WTC11 (cell line): ENCODE data around the gene RAD50. TPM values are rescaled to one million over a fixed set of nuclear protein-coding genes. Genes with fewer than 3 reads are reported as not detected.

Source experiments
- ATAC-seq: fragments of 200-7000 bp; cut with Tn5 transposase; 2 replicates; pipeline ENCODE4 v1.10.0; 2021; ENCODE audit warnings: mild to moderate bottlenecking, moderate library complexity
- CTCF ChIA-PET: fragments of 300-600 bp; sonication (Branson Sonifier 250); formaldehyde crosslinking; loops from one replicate; lab custom pipeline; 2021; ENCODE audit warnings: antibody characterized with exemption; lab: Charles Lee
- POLR2A ChIA-PET: fragments of 350-600 bp; sonication (Branson Sonifier 250); formaldehyde crosslinking; loops from one replicate; lab custom pipeline; 2021; ENCODE audit warnings: antibody characterized with exemption; lab: Charles Lee
- DNase-seq: peaks from one replicate; pipeline ENCODE4 v3.0.0; 2021; ENCODE audit warnings: low spot score
- H3K27ac Mint-ChIP-seq: 2 replicates; pipeline ENCODE4 v1.8.0; 2021; ENCODE audit warnings: mixed read lengths
- H3K27me3 Mint-ChIP-seq: 2 replicates; pipeline ENCODE4 v1.8.0; 2021; ENCODE audit warnings: low read depth, mild to moderate bottlenecking, moderate library complexity, mixed read lengths
- H3K36me3 Mint-ChIP-seq: 2 replicates; pipeline ENCODE4 v1.8.0; 2021; ENCODE audit warnings: mixed read lengths
- H3K4me1 Mint-ChIP-seq: 2 replicates; pipeline ENCODE4 v1.8.0; 2022; ENCODE audit warnings: mixed read lengths
- H3K4me3 Mint-ChIP-seq: 2 replicates; pipeline ENCODE4 v1.8.0; 2021; ENCODE audit warnings: mild to moderate bottlenecking, moderate library complexity, mixed read lengths
- H3K9me3 Mint-ChIP-seq: 2 replicates; pipeline ENCODE4 v1.8.0; 2021; ENCODE audit warnings: mixed read lengths
- CREM ChIP-seq: sonication (generic); formaldehyde crosslinking; IDR thresholded peaks from 2 replicates; pipeline ENCODE4 v1.8.1; 2022; ENCODE audit warnings: mild to moderate bottlenecking, missing genetic modification reagents, moderate library complexity
- FOXJ3 ChIP-seq: sonication (generic); formaldehyde crosslinking; IDR thresholded peaks from 2 replicates; pipeline ENCODE4 v1.9.0; 2021; ENCODE audit warnings: missing genetic modification reagents, mild to moderate bottlenecking, borderline replicate concordance
- KAT7 ChIP-seq: sonication (generic); formaldehyde crosslinking; IDR thresholded peaks from 2 replicates; pipeline ENCODE4 v1.8.1; 2023; ENCODE audit warnings: missing genetic modification reagents, mild to moderate bottlenecking, borderline replicate concordance
- NFE2L1 ChIP-seq: sonication (generic); formaldehyde crosslinking; IDR thresholded peaks from 2 replicates; pipeline ENCODE4 v1.8.1; 2023; ENCODE audit warnings: missing genetic modification reagents
- NR1H2 ChIP-seq: sonication (generic); formaldehyde crosslinking; IDR thresholded peaks from 2 replicates; pipeline ENCODE4 v1.9.0; 2021; ENCODE audit warnings: mild to moderate bottlenecking, moderate library complexity, missing genetic modification reagents
- RELA ChIP-seq: sonication (generic); formaldehyde crosslinking; IDR thresholded peaks from 2 replicates; pipeline ENCODE4 v1.8.1; 2022; ENCODE audit warnings: missing genetic modification reagents, mild to moderate bottlenecking, borderline replicate concordance
- TEAD1 ChIP-seq: sonication (generic); formaldehyde crosslinking; IDR thresholded peaks from 2 replicates; pipeline ENCODE4 v1.8.0; 2022; ENCODE audit warnings: mild to moderate bottlenecking, missing genetic modification reagents
- TEAD4 ChIP-seq: sonication (generic); formaldehyde crosslinking; IDR thresholded peaks from 2 replicates; pipeline ENCODE4 v1.8.0; 2022; ENCODE audit warnings: mild to moderate bottlenecking, missing genetic modification reagents
- ZNF263 ChIP-seq: sonication (generic); formaldehyde crosslinking; IDR thresholded peaks from 2 replicates; pipeline ENCODE4 v1.8.1; 2022; ENCODE audit warnings: low read depth, mild to moderate bottlenecking, moderate library complexity, missing genetic modification reagents
- total RNA-seq: library from RNA; stranded (reverse); gene quantifications from 3 replicates; pipeline ENCODE4 v1.2.3, GENCODE V29; 2021
- TF ChIP-seq, protein P1 (sequence below): sonication (generic); formaldehyde crosslinking; IDR thresholded peaks from 2 replicates; pipeline ENCODE4 v1.8.0; 2022; ENCODE audit warnings: mild to moderate bottlenecking, missing genetic modification reagents
- TF ChIP-seq, protein P2 (sequence below): sonication (generic); formaldehyde crosslinking; IDR thresholded peaks from 2 replicates; pipeline ENCODE4 v1.8.1; 2023; ENCODE audit warnings: mild to moderate bottlenecking, missing genetic modification reagents
- TF ChIP-seq, protein P3 (sequence below): fragments of 250-450 bp; sonication (Bioruptor Pico); IDR thresholded peaks from 2 replicates; pipeline ENCODE4 v1.9.0; 2021; ENCODE audit warnings: mild to moderate bottlenecking
- TF ChIP-seq, protein P4 (sequence below): sonication (generic); formaldehyde crosslinking; conservative IDR thresholded peaks from 2 replicates; pipeline ENCODE4 v1.8.1; 2023; ENCODE audit warnings: mild to moderate bottlenecking, low read depth, missing genetic modification reagents, moderate library complexity
- TF ChIP-seq, protein P5 (sequence below): sonication (generic); formaldehyde crosslinking; IDR thresholded peaks from 2 replicates; pipeline ENCODE4 v1.8.0; 2023; ENCODE audit warnings: missing genetic modification reagents, mild to moderate bottlenecking, borderline replicate concordance
- TF ChIP-seq, protein P6 (sequence below): fragments of 250-450 bp; sonication (Bioruptor Pico); conservative IDR thresholded peaks from 2 replicates; pipeline ENCODE4 v1.9.0; 2021; ENCODE audit warnings: mild to moderate bottlenecking
- TF ChIP-seq, protein P7 (sequence below): sonication (generic); formaldehyde crosslinking; IDR thresholded peaks from 2 replicates; pipeline ENCODE4 v1.8.1; 2022; ENCODE audit warnings: missing genetic modification reagents, borderline replicate concordance
- TF ChIP-seq, protein P8 (sequence below): sonication (generic); formaldehyde crosslinking; IDR thresholded peaks from 2 replicates; pipeline ENCODE4 v1.8.0; 2023; ENCODE audit warnings: mild to moderate bottlenecking, missing genetic modification reagents

The RAD50 gene
- total RNA-seq, 1 experiment from 2014 or later, result 31.1 TPM

DNA sequence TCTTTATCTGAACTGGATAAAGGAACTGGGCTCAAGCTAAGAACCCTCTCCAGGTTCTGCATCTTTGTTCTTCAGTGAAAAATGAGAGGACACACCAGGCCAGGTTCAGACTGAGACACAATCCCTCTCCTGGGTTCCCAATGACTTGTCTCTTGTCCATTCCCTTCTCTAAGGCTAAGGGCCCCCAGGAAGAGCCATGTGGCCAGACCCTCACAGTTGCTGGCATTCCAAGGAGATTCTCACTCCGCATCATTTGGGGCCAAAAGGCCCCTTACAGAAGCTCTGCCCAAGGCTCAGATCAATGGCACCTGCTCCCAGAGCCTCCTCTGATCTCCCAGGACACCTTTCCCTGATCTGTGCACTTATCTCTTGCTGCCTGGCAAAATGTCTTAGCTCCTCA lies 122.0 kb downstream of the RAD50 start (continued):
- TF ChIP-seq TEAD1 (CRISPR knock-in tag) (no peak), TEAD4 (CRISPR knock-in tag) (no peak), NR1H2 (no peak)
- TF ChIP-seq, protein P1, sequence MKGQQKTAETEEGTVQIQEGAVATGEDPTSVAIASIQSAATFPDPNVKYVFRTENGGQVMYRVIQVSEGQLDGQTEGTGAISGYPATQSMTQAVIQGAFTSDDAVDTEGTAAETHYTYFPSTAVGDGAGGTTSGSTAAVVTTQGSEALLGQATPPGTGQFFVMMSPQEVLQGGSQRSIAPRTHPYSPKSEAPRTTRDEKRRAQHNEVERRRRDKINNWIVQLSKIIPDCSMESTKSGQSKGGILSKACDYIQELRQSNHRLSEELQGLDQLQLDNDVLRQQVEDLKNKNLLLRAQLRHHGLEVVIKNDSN (CRISPR knock-in tag), result no peak
- TF ChIP-seq, protein P2, sequence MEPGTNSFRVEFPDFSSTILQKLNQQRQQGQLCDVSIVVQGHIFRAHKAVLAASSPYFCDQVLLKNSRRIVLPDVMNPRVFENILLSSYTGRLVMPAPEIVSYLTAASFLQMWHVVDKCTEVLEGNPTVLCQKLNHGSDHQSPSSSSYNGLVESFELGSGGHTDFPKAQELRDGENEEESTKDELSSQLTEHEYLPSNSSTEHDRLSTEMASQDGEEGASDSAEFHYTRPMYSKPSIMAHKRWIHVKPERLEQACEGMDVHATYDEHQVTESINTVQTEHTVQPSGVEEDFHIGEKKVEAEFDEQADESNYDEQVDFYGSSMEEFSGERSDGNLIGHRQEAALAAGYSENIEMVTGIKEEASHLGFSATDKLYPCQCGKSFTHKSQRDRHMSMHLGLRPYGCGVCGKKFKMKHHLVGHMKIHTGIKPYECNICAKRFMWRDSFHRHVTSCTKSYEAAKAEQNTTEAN (CRISPR knock-in tag), result no peak

DNA sequence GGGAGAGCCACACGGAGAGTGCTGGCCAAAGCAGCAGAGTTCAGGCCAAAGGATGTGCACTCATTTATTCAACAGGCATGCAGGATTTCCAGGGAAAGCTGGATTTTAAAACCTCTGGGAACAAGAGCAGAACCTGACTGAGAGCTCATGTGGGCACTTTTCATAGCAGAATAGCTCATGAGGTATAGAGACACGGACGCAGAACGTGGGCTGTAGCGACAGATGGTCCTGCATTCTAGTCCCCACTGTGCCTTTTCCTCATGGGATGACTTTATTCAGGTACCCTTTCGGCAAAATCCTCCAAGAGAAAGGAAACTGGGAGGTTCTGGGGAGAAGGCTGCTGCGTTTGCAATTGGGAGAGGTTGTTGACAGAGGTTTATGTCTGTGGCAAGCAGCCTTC lies 122.4 kb downstream of the RAD50 start:
- POLR2A ChIA-PET, result no interaction called here
- CTCF ChIA-PET, result interaction anchor here (1.2 kb wide), 1 partner anchor 152 kb away, joined by 3 read pairs; no protein-coding TSS in a partner anchor
- DNase-seq (no peak), ATAC-seq (no peak)
- H3K27ac Mint-ChIP-seq, result no peak overlapping the region
- H3K4me1 Mint-ChIP-seq, result peaks cover 6% of the 10 kb centered on the region
- no peak overlapping the region for H3K4me3 Mint-ChIP-seq
- H3K36me3 Mint-ChIP-seq, result no peaks in the 10 kb centered on the region
- H3K27me3 Mint-ChIP-seq, result no peaks in the 10 kb centered on the region
- no peaks in the 10 kb centered on the region for H3K9me3 Mint-ChIP-seq
- no peak for TF ChIP-seq CREM (CRISPR knock-in tag)
- TF ChIP-seq RELA (CRISPR knock-in tag), result no peak
- TF ChIP-seq ZNF263 (CRISPR knock-in tag), result no peak
- TF ChIP-seq, protein P3, sequence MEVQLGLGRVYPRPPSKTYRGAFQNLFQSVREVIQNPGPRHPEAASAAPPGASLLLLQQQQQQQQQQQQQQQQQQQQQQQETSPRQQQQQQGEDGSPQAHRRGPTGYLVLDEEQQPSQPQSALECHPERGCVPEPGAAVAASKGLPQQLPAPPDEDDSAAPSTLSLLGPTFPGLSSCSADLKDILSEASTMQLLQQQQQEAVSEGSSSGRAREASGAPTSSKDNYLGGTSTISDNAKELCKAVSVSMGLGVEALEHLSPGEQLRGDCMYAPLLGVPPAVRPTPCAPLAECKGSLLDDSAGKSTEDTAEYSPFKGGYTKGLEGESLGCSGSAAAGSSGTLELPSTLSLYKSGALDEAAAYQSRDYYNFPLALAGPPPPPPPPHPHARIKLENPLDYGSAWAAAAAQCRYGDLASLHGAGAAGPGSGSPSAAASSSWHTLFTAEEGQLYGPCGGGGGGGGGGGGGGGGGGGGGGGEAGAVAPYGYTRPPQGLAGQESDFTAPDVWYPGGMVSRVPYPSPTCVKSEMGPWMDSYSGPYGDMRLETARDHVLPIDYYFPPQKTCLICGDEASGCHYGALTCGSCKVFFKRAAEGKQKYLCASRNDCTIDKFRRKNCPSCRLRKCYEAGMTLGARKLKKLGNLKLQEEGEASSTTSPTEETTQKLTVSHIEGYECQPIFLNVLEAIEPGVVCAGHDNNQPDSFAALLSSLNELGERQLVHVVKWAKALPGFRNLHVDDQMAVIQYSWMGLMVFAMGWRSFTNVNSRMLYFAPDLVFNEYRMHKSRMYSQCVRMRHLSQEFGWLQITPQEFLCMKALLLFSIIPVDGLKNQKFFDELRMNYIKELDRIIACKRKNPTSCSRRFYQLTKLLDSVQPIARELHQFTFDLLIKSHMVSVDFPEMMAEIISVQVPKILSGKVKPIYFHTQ (CRISPR knock-in tag), result no peak
- no peak for TF ChIP-seq NFE2L1 (CRISPR knock-in tag)
- TF ChIP-seq, protein P4, sequence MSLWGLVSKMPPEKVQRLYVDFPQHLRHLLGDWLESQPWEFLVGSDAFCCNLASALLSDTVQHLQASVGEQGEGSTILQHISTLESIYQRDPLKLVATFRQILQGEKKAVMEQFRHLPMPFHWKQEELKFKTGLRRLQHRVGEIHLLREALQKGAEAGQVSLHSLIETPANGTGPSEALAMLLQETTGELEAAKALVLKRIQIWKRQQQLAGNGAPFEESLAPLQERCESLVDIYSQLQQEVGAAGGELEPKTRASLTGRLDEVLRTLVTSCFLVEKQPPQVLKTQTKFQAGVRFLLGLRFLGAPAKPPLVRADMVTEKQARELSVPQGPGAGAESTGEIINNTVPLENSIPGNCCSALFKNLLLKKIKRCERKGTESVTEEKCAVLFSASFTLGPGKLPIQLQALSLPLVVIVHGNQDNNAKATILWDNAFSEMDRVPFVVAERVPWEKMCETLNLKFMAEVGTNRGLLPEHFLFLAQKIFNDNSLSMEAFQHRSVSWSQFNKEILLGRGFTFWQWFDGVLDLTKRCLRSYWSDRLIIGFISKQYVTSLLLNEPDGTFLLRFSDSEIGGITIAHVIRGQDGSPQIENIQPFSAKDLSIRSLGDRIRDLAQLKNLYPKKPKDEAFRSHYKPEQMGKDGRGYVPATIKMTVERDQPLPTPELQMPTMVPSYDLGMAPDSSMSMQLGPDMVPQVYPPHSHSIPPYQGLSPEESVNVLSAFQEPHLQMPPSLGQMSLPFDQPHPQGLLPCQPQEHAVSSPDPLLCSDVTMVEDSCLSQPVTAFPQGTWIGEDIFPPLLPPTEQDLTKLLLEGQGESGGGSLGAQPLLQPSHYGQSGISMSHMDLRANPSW (CRISPR knock-in tag), result no peak
- TF ChIP-seq, protein P5, sequence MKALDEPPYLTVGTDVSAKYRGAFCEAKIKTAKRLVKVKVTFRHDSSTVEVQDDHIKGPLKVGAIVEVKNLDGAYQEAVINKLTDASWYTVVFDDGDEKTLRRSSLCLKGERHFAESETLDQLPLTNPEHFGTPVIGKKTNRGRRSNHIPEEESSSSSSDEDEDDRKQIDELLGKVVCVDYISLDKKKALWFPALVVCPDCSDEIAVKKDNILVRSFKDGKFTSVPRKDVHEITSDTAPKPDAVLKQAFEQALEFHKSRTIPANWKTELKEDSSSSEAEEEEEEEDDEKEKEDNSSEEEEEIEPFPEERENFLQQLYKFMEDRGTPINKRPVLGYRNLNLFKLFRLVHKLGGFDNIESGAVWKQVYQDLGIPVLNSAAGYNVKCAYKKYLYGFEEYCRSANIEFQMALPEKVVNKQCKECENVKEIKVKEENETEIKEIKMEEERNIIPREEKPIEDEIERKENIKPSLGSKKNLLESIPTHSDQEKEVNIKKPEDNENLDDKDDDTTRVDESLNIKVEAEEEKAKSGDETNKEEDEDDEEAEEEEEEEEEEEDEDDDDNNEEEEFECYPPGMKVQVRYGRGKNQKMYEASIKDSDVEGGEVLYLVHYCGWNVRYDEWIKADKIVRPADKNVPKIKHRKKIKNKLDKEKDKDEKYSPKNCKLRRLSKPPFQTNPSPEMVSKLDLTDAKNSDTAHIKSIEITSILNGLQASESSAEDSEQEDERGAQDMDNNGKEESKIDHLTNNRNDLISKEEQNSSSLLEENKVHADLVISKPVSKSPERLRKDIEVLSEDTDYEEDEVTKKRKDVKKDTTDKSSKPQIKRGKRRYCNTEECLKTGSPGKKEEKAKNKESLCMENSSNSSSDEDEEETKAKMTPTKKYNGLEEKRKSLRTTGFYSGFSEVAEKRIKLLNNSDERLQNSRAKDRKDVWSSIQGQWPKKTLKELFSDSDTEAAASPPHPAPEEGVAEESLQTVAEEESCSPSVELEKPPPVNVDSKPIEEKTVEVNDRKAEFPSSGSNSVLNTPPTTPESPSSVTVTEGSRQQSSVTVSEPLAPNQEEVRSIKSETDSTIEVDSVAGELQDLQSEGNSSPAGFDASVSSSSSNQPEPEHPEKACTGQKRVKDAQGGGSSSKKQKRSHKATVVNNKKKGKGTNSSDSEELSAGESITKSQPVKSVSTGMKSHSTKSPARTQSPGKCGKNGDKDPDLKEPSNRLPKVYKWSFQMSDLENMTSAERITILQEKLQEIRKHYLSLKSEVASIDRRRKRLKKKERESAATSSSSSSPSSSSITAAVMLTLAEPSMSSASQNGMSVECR (CRISPR knock-in tag), result no peak
- TF ChIP-seq, protein P6, sequence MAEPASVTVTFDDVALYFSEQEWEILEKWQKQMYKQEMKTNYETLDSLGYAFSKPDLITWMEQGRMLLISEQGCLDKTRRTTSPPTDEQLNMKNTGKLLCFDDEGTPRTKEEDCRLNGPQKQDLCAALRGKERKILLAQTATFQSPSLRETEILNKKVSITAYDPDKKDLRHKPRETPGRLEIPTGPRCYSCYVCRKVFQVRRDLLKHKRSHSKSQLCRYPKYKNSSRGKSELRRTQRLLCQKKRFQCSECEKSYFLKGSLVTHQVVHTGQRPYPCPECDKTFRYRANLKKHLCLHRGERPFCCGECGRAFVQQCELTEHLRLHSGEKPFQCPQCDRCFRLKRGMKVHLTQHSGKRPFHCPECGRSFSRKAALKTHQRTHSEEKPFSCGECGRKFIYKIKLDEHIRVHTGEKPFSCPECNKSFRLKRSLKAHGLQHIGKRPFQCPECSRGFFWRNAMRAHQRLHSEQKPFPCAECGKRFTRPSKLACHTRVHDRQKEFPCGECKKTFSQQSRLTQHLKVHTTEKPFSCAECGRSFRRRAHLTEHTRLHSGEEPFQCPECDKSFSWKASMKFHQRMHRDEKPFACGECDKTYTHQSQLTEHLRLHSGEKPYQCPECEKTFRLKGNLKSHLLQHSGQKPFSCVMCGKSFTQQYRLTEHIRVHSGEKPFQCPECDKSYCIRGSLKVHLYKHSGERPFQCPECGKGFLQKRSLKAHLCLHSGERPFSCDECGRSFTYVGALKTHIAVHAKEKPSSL, result no peak
- TF ChIP-seq, protein P7, sequence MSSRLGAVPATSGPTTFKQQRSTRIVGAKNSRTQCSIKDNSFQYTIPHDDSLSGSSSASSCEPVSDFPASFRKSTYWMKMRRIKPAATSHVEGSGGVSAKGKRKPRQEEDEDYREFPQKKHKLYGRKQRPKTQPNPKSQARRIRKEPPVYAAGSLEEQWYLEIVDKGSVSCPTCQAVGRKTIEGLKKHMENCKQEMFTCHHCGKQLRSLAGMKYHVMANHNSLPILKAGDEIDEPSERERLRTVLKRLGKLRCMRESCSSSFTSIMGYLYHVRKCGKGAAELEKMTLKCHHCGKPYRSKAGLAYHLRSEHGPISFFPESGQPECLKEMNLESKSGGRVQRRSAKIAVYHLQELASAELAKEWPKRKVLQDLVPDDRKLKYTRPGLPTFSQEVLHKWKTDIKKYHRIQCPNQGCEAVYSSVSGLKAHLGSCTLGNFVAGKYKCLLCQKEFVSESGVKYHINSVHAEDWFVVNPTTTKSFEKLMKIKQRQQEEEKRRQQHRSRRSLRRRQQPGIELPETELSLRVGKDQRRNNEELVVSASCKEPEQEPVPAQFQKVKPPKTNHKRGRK (CRISPR knock-in tag), result no peak
- TF ChIP-seq, protein P8, sequence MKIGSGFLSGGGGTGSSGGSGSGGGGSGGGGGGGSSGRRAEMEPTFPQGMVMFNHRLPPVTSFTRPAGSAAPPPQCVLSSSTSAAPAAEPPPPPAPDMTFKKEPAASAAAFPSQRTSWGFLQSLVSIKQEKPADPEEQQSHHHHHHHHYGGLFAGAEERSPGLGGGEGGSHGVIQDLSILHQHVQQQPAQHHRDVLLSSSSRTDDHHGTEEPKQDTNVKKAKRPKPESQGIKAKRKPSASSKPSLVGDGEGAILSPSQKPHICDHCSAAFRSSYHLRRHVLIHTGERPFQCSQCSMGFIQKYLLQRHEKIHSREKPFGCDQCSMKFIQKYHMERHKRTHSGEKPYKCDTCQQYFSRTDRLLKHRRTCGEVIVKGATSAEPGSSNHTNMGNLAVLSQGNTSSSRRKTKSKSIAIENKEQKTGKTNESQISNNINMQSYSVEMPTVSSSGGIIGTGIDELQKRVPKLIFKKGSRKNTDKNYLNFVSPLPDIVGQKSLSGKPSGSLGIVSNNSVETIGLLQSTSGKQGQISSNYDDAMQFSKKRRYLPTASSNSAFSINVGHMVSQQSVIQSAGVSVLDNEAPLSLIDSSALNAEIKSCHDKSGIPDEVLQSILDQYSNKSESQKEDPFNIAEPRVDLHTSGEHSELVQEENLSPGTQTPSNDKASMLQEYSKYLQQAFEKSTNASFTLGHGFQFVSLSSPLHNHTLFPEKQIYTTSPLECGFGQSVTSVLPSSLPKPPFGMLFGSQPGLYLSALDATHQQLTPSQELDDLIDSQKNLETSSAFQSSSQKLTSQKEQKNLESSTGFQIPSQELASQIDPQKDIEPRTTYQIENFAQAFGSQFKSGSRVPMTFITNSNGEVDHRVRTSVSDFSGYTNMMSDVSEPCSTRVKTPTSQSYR (CRISPR knock-in tag), result no peak
- no peak for TF ChIP-seq KAT7 (CRISPR knock-in tag)
- TF ChIP-seq FOXJ3 (CRISPR knock-in tag), result no peak
